ENCODE measurements around the gene NTRK2. TPM values are rescaled to one million over a fixed set of nuclear protein-coding genes. Genes with fewer than 3 reads are reported as not detected.

The NTRK2 gene
- total RNA-seq, 1 experiment from 2014 or later, result not detected

DNA sequence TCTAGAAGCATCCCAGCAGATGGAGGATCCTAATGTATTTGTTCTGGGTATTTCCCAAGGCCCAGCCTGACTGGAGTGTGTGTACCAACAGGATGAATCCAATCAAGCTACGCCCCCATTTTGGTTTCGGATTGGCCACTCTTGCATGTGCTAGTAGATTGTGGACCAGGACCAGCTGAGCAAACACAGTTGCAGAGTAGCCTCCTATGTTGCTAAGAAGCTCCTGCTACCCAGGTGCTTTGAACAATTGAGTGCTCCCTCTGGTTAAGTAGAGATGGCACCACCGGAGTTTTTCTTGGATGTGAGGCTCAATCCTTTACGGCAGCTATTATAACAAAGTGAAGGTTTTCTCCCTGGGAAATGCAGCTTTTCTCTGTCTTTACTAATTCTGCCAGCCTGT lies 204.5 kb downstream of the NTRK2 start:
- POLR2A ChIA-PET (ENCODE audit: unreplicated experiment), result no interaction called here
- Histone ChIP-seq H3F3A (ENCODE audit: insufficient read depth, low read depth) (no peaks in the 10 kb centered on the region), H3K9me3 (ENCODE audit: insufficient read depth, low read depth) (no peaks in the 10 kb centered on the region), H3K27ac (no peak overlapping the region), H2AFZ (no peak overlapping the region), H3K27me3 (ENCODE audit: insufficient read depth, low read depth) (no peaks in the 10 kb centered on the region), H3K36me3 (ENCODE audit: low read depth) (no peaks in the 10 kb centered on the region), H3K4me3 (no peak overlapping the region), H4K20me1 (ENCODE audit: insufficient read depth) (no peaks in the 10 kb centered on the region), H3K9me2 (ENCODE audit: insufficient read depth) (no peaks in the 10 kb centered on the region), H3K4me1 (replicated peaks; ENCODE audit: insufficient read depth) (no peaks in the 10 kb centered on the region), H3K79me2 (ENCODE audit: low read depth) (no peaks in the 10 kb centered on the region), H3K4me2 (no peak overlapping the region)
- no TSS peak for BruUV-seq (replicated peaks)
- intact Hi-C loops (cut with micrococcal nuclease; ENCODE audit: unreplicated experiment), result no loop called here
- no peak for TF ChIP-seq EZH2 (IDR thresholded peaks at IDR 0.05; ENCODE audit: low read depth)
- TF ChIP-seq, protein P1, sequence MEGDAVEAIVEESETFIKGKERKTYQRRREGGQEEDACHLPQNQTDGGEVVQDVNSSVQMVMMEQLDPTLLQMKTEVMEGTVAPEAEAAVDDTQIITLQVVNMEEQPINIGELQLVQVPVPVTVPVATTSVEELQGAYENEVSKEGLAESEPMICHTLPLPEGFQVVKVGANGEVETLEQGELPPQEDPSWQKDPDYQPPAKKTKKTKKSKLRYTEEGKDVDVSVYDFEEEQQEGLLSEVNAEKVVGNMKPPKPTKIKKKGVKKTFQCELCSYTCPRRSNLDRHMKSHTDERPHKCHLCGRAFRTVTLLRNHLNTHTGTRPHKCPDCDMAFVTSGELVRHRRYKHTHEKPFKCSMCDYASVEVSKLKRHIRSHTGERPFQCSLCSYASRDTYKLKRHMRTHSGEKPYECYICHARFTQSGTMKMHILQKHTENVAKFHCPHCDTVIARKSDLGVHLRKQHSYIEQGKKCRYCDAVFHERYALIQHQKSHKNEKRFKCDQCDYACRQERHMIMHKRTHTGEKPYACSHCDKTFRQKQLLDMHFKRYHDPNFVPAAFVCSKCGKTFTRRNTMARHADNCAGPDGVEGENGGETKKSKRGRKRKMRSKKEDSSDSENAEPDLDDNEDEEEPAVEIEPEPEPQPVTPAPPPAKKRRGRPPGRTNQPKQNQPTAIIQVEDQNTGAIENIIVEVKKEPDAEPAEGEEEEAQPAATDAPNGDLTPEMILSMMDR (conservative IDR thresholded peaks at IDR 0.05), result no peak
- CTCF ChIA-PET, result no interaction called here
- no peak for DNase-seq

DNA sequence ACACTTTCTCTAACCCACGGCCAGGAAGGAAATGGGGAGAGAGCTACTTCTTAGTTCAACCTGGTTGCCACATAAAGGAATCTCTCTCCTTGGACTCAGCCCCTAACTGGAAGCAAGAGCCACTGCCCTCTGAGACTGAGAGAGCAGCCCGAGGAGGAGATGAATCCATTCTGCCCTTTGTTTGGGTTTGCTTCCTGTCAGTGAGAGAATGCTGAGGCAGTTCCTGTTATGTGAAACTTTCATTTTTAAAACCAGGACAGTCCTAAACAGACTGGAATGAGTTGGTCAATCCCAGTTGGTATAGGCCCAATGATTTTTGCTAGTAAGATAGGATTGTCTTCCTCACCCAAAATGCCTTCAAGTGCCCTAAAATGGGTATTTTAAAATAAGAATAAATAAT lies 205.1 kb downstream of the NTRK2 start:
- H3F3A ChIP-seq (ENCODE audit: insufficient read depth, low read depth), result no peaks in the 10 kb centered on the region
- no peaks in the 10 kb centered on the region for H3K9me2 ChIP-seq (ENCODE audit: insufficient read depth)
- no peak for TF ChIP-seq EZH2 (IDR thresholded peaks at IDR 0.05; ENCODE audit: low read depth)
- TF ChIP-seq, protein P1 (conservative IDR thresholded peaks at IDR 0.05), result no peak
- H3K36me3 ChIP-seq (ENCODE audit: low read depth), result no peaks in the 10 kb centered on the region
- no peak overlapping the region for H2AFZ ChIP-seq
- POLR2A ChIA-PET (ENCODE audit: unreplicated experiment), result no interaction called here
- CTCF ChIA-PET, result no interaction called here
- H3K4me1 ChIP-seq (replicated peaks; ENCODE audit: insufficient read depth), result no peaks in the 10 kb centered on the region
- DNase-seq, result no peak
- intact Hi-C loops (cut with micrococcal nuclease; ENCODE audit: unreplicated experiment), result no loop called here
- H4K20me1 ChIP-seq (ENCODE audit: insufficient read depth), result no peaks in the 10 kb centered on the region
- H3K9me3 ChIP-seq (ENCODE audit: insufficient read depth, low read depth), result no peaks in the 10 kb centered on the region
- H3K4me2 ChIP-seq, result no peak overlapping the region
- no peak overlapping the region for H3K27ac ChIP-seq
- H3K27me3 ChIP-seq (ENCODE audit: insufficient read depth, low read depth), result no peaks in the 10 kb centered on the region
- no peaks in the 10 kb centered on the region for H3K79me2 ChIP-seq (ENCODE audit: low read depth)
- H3K4me3 ChIP-seq, result no peak overlapping the region
- BruUV-seq (replicated peaks), result no TSS peak

DNA sequence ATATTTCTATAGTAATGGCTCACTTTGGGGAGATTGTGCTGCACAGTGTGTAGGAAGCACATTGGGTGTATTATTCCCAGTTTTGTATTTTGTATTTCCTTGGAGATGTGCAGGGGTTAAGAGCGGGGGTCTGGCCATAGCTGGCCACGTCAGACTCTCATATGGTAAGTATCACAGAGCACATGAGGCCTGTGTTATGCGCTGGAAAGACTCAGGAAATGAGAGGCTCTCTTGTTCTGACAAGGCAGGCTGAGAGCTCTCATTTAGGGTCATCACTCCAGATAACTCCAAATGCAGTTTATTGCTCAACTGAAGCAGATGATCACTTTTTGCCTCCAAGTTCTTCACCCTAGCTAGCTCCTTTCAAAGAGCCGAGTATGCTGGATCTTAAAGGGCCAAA lies 205.7 kb downstream of the NTRK2 start:
- CTCF ChIA-PET, result no interaction called here
- H3K27me3 ChIP-seq (ENCODE audit: insufficient read depth, low read depth), result peaks cover 3% of the 10 kb centered on the region; the same call in 1 of the 2 replicates

More for the DNA sequence above, 205.7 kb downstream of the NTRK2 start:
- no peak overlapping the region for H3K4me3 ChIP-seq
- H3K9me2 ChIP-seq (ENCODE audit: insufficient read depth), result no peaks in the 10 kb centered on the region
- no peaks in the 10 kb centered on the region for H3K9me3 ChIP-seq (ENCODE audit: insufficient read depth, low read depth)
- no peak for TF ChIP-seq EZH2 (IDR thresholded peaks at IDR 0.05; ENCODE audit: low read depth)
- TF ChIP-seq, protein P1 (conservative IDR thresholded peaks at IDR 0.05), result no peak
- no peaks in the 10 kb centered on the region for H4K20me1 ChIP-seq (ENCODE audit: insufficient read depth)
- H3K79me2 ChIP-seq (ENCODE audit: low read depth), result no peaks in the 10 kb centered on the region
- no peak overlapping the region for H3K27ac ChIP-seq
- no peak for DNase-seq
- BruUV-seq (replicated peaks), result no TSS peak
- H3K36me3 ChIP-seq (ENCODE audit: low read depth), result no peaks in the 10 kb centered on the region
- H3F3A ChIP-seq (ENCODE audit: insufficient read depth, low read depth), result no peaks in the 10 kb centered on the region
- intact Hi-C loops (cut with micrococcal nuclease; ENCODE audit: unreplicated experiment), result no loop called here
- no peaks in the 10 kb centered on the region for H3K4me1 ChIP-seq (replicated peaks; ENCODE audit: insufficient read depth)
- POLR2A ChIA-PET (ENCODE audit: unreplicated experiment), result no interaction called here
- no peak overlapping the region for H3K4me2 ChIP-seq
- no peak overlapping the region for H2AFZ ChIP-seq
